PC-3 (cell line): ENCODE results near the gene SSU72.
"Not testable (repeated sequence)": the region's sequence is repeated elsewhere in the genome, so short reads cannot be mapped to it uniquely, and the experiment has no call there.

ENCODE experiments used
- CTCF ChIP-seq: fragments of 300-600 bp; sonication (generic); conservative IDR thresholded peaks from 2 replicates; pipeline ENCODE4 v1.5.1; 2017; ENCODE audit warnings: antibody characterized with exemption, low read depth, mild to moderate bottlenecking, low read length
- EZH2 ChIP-seq: fragments of 300-600 bp; sonication (generic); IDR thresholded peaks from one replicate; pipeline ENCODE4 v1.6.1; 2017; ENCODE audit warnings: antibody characterized with exemption, mild to moderate bottlenecking, low read length; ENCODE audit not compliant: unreplicated experiment
- EZH2phosphoT487 ChIP-seq: fragments of 300-600 bp; sonication (generic); IDR thresholded peaks from 2 replicates; pipeline ENCODE4 v1.6.1; 2018; ENCODE audit warnings: mild to moderate bottlenecking, antibody characterized with exemption, low read length, borderline replicate concordance

- TF ChIP-seq CTCF, EZH2phosphoT487, EZH2: not testable (repeated sequence)
Measured at GRCh38 chr1:1505801-1506200, 68.9 kb downstream of the SSU72 start.
